ENCODE measurements around the gene MOCOS.

DNA sequence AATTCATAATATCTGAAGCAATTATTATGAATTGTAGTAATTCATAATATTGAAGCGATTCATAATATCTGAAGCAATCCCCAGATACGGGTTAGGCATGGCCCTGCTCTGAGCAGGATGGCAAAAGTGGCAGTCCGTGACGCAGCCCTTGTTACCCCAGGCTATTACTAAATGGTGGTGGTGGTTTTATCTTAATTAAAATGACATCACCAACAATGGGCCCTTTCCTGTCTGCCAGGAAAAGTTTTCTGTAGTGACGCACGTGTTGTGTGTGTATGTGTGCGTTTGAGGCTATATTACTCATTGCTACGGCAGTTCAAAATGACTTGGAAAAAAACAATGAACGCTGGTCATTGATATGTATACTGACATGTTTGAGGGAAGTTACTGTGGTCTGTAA, 10.6 kb upstream of the MOCOS start:
- TF ChIP-seq, protein P1, sequence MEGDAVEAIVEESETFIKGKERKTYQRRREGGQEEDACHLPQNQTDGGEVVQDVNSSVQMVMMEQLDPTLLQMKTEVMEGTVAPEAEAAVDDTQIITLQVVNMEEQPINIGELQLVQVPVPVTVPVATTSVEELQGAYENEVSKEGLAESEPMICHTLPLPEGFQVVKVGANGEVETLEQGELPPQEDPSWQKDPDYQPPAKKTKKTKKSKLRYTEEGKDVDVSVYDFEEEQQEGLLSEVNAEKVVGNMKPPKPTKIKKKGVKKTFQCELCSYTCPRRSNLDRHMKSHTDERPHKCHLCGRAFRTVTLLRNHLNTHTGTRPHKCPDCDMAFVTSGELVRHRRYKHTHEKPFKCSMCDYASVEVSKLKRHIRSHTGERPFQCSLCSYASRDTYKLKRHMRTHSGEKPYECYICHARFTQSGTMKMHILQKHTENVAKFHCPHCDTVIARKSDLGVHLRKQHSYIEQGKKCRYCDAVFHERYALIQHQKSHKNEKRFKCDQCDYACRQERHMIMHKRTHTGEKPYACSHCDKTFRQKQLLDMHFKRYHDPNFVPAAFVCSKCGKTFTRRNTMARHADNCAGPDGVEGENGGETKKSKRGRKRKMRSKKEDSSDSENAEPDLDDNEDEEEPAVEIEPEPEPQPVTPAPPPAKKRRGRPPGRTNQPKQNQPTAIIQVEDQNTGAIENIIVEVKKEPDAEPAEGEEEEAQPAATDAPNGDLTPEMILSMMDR (IDR thresholded peaks at IDR 0.05 in 2 of 3, conservative IDR thresholded peaks at IDR 0.05 in 1 of 3; ENCODE audit: borderline replicate concordance in 1 of 3, insufficient read depth in 1 of 3, low read depth in 2 of 3, low read length in 2 of 3), result no peak
- TF ChIP-seq, protein P2, sequence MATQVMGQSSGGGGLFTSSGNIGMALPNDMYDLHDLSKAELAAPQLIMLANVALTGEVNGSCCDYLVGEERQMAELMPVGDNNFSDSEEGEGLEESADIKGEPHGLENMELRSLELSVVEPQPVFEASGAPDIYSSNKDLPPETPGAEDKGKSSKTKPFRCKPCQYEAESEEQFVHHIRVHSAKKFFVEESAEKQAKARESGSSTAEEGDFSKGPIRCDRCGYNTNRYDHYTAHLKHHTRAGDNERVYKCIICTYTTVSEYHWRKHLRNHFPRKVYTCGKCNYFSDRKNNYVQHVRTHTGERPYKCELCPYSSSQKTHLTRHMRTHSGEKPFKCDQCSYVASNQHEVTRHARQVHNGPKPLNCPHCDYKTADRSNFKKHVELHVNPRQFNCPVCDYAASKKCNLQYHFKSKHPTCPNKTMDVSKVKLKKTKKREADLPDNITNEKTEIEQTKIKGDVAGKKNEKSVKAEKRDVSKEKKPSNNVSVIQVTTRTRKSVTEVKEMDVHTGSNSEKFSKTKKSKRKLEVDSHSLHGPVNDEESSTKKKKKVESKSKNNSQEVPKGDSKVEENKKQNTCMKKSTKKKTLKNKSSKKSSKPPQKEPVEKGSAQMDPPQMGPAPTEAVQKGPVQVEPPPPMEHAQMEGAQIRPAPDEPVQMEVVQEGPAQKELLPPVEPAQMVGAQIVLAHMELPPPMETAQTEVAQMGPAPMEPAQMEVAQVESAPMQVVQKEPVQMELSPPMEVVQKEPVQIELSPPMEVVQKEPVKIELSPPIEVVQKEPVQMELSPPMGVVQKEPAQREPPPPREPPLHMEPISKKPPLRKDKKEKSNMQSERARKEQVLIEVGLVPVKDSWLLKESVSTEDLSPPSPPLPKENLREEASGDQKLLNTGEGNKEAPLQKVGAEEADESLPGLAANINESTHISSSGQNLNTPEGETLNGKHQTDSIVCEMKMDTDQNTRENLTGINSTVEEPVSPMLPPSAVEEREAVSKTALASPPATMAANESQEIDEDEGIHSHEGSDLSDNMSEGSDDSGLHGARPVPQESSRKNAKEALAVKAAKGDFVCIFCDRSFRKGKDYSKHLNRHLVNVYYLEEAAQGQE (IDR thresholded peaks at IDR 0.05; ENCODE audit: low read depth), result no peak
- no peak for TF ChIP-seq ELF1 (IDR thresholded peaks at IDR 0.05; ENCODE audit: borderline replicate concordance, low read depth)
